ENCODE measurements around the gene PPP1R13B. TPM values are rescaled to one million over a fixed set of nuclear protein-coding genes. Genes with fewer than 3 reads are reported as not detected.
"Not testable (repeated sequence)": the region's sequence is repeated elsewhere in the genome, so short reads cannot be mapped to it uniquely, and the experiment has no call there.

PPP1R13B gene
- total RNA-seq, 1 experiment from 2014 or later: 17.8 TPM

DNA sequence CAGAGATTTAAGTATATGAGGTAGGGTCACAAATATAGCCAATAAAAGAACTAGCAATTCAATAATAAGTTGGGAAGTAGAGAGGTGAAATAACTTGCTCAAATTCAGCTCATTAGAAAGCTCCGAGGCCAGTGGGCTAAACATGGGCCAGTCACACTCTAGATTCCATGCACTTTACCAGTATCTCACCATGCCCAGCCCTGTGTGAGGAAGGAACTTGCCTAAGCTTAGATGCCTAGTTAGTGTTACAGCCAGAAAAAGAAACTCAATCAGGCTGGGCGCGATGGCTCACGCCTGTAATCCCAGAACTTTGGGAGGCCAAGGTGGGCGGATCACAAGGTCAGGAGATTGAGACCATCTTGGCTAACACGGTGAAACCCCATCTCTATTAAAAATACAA, 71.1 kb downstream of the PPP1R13B start:
- RAD21 ChIA-PET (ENCODE audit: low non-redundant PET in 1 of 2, low total read pairs in 2 of 2, uncharacterized antibody in 2 of 2, unreplicated experiment in 2 of 2); H3K4me2 ChIP-seq (ENCODE audit: low read length); BruUV-seq (replicated peaks); H3K27me3 ChIP-seq (ENCODE audit: insufficient read depth, low read length); H3K4me3 ChIP-seq (replicated peaks in 1 of 2; ENCODE audit: low read depth in 1 of 2, low read length in 2 of 2); H3K9me3 ChIP-seq (ENCODE audit: control insufficient read depth in 1 of 2, insufficient read depth in 1 of 2, low read depth in 1 of 2, low read length in 2 of 2); H2AFZ ChIP-seq (ENCODE audit: low read depth, low read length, poor library complexity, severe bottlenecking); intact Hi-C loops (cut with micrococcal nuclease); H3K27ac ChIP-seq (ENCODE audit: low read depth, low read length); CTCF ChIA-PET; H3K36me3 ChIP-seq (ENCODE audit: control insufficient read depth in 1 of 2, insufficient read depth in 2 of 2, low read length in 2 of 2); H3K79me2 ChIP-seq (ENCODE audit: insufficient read depth, low read length); H4K20me1 ChIP-seq (ENCODE audit: insufficient read depth); DNase-seq (ENCODE audit: low read depth, low spot score); H3K4me1 ChIP-seq (ENCODE audit: control insufficient read depth in 1 of 2, insufficient read depth in 2 of 2, low read length in 2 of 2); H3K9me2 ChIP-seq (ENCODE audit: insufficient read depth); POLR2A ChIA-PET; ATAC-seq; H3K9ac ChIP-seq (ENCODE audit: low read length): not testable (repeated sequence)

DNA sequence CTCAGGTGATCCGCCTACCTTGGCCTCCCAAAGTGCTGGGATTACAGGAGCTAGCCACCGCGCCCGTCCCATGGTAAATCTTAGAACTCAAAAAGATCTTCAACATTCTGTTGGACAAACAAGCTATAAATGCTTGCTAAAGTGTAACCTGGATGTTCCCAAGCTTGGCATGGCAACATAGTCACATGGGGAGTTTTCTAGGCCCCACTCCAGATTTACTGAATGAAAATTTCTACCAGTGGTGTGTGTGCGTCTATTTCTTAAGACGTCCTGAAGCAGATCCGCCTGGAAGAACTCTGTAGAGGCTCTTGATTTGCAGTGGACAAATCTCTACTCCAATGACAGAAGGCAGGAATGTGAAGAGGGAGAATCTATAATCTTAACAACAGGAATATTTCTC, 71.9 kb downstream of the PPP1R13B start:
- Histone ChIP-seq H3K9ac (ENCODE audit: low read length) (no peak overlapping the region), H4K20me1 (ENCODE audit: insufficient read depth) (no peaks in the 10 kb centered on the region), H3K27ac (ENCODE audit: low read depth, low read length) (no peak overlapping the region), H2AFZ (ENCODE audit: low read depth, low read length, poor library complexity, severe bottlenecking) (no peak overlapping the region), H3K36me3 (ENCODE audit: control insufficient read depth in 1 of 2, insufficient read depth in 2 of 2, low read length in 2 of 2) (no peaks in the 10 kb centered on the region; a peak in 1 of 4 replicates), H3K27me3 (ENCODE audit: insufficient read depth, low read length) (no peaks in the 10 kb centered on the region), H3K9me2 (ENCODE audit: insufficient read depth) (no peaks in the 10 kb centered on the region), H3K9me3 (ENCODE audit: control insufficient read depth in 1 of 2, insufficient read depth in 1 of 2, low read depth in 1 of 2, low read length in 2 of 2) (no peaks in the 10 kb centered on the region), H3K4me1 (ENCODE audit: control insufficient read depth in 1 of 2, insufficient read depth in 2 of 2, low read length in 2 of 2) (no peaks in the 10 kb centered on the region), H3K79me2 (ENCODE audit: insufficient read depth, low read length) (no peaks in the 10 kb centered on the region), H3K4me3 (replicated peaks in 1 of 2; ENCODE audit: low read depth in 1 of 2, low read length in 2 of 2) (no peak overlapping the region), H3K4me2 (ENCODE audit: low read length) (no peak overlapping the region)
- intact Hi-C loops (cut with micrococcal nuclease): no loop called here
- ChIA-PET RAD21 (ENCODE audit: low non-redundant PET in 1 of 2, low total read pairs in 2 of 2, uncharacterized antibody in 2 of 2, unreplicated experiment in 2 of 2) (no interaction called here), POLR2A (no interaction called here), CTCF (no interaction called here)
- no peak for DNase-seq (ENCODE audit: low read depth, low spot score)
- no TSS peak for BruUV-seq (replicated peaks)
- ATAC-seq: no peak
- no peak for TF ChIP-seq EGR1 (IDR thresholded peaks at IDR 0.05; ENCODE audit: low read depth)
- no peak for TF ChIP-seq ZFX (IDR thresholded peaks at IDR 0.05)
- TF ChIP-seq SRF (IDR thresholded peaks at IDR 0.05; ENCODE audit: low read depth): no peak
- TF ChIP-seq SIN3A (IDR thresholded peaks at IDR 0.05; ENCODE audit: low read depth): no peak
- TF ChIP-seq POLR2A (IDR thresholded peaks at IDR 0.05; ENCODE audit: borderline replicate concordance, extremely low read depth, insufficient read depth, insufficient read length): no peak
- no peak for TF ChIP-seq CBX3 (IDR thresholded peaks at IDR 0.05; ENCODE audit: low read depth)
- TF ChIP-seq EZH2 (IDR thresholded peaks at IDR 0.05): no peak
- TF ChIP-seq FOSL1 (IDR thresholded peaks at IDR 0.05; ENCODE audit: low read depth): no peak
- TF ChIP-seq SP1 (IDR thresholded peaks at IDR 0.05; ENCODE audit: low read depth): no peak
- no peak for TF ChIP-seq JUND (IDR thresholded peaks at IDR 0.05)
